ENCODE measurements around the gene CKS1B.

DNA sequence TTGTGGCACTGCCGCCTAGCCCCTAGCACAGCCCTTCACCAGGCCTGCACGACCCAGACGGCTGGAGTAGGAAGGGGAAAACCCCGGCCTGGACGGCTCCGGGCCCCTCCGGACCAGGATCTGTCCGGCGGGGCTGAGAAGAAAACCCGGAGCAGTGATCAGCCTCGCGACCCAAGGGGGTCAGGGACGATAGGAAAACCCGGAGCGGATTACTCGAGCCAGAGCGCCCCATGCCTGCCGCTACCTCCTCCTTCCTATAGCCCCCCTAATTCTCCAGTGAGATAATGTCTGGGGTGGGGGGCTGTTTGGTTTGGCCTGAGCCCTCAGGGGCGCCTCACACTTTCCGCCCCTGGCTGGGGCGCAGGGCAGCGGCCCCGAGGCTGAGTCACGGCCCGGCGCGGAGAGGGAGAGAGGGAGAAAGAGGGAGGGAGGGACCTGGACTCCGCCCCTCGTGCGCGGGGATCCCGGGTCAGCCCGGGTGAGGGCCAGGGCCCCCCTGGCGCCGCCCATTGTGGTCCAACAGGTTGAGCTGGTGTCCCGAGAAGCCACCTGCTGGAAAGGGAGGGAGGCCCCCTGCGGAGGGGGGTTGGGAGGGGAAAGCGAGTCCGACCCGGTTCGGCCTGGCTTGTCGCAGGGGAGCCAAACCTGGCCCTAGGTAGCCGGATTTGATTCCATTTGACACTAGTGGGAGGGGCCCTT is 26.4 kb downstream of the CKS1B start:
- TF ChIP-seq, protein P1, sequence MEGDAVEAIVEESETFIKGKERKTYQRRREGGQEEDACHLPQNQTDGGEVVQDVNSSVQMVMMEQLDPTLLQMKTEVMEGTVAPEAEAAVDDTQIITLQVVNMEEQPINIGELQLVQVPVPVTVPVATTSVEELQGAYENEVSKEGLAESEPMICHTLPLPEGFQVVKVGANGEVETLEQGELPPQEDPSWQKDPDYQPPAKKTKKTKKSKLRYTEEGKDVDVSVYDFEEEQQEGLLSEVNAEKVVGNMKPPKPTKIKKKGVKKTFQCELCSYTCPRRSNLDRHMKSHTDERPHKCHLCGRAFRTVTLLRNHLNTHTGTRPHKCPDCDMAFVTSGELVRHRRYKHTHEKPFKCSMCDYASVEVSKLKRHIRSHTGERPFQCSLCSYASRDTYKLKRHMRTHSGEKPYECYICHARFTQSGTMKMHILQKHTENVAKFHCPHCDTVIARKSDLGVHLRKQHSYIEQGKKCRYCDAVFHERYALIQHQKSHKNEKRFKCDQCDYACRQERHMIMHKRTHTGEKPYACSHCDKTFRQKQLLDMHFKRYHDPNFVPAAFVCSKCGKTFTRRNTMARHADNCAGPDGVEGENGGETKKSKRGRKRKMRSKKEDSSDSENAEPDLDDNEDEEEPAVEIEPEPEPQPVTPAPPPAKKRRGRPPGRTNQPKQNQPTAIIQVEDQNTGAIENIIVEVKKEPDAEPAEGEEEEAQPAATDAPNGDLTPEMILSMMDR (IDR thresholded peaks at IDR 0.05; ENCODE audit: low read length): no peak
- no peak for TF ChIP-seq EZH2 (optimal IDR thresholded peaks at IDR 0.05; ENCODE audit: low read depth, low read length)
- no peak for TF ChIP-seq EZH2phosphoT487 (IDR thresholded peaks at IDR 0.05; ENCODE audit: low read length)
